Eye (tissue), 1 donor: Measurements from ENCODE around the gene TMEM87A.
"Not testable (repeated sequence)": the region's sequence is repeated elsewhere in the genome, so short reads cannot be mapped to it uniquely, and the experiment has no call there.

Experiments
- DNase-seq: peaks from one replicate; pipeline ENCODE4 v3.0.0-alpha.2; 2015

TMEM87A gene

GRCh38 chr15:42272939-42273899 is at the start of gene TMEM87A, which contains the start of gene GANC:
TMEM87A (minus strand) TSS chr15:42273433; CDS start chr15:42273398, 35 bp downstream.
GANC (plus strand) TSS chr15:42273201; CDS start chr15:42274482, 1,281 bp downstream.
- peak; percentile 99 for DNase-seq

- no peak for DNase-seq
Measured at GRCh38 chr15:42319206-42319605, 46.0 kb upstream of the TMEM87A start.

GRCh38 chr15:42316282-42316805 is 43.1 kb upstream of the TMEM87A start:
- not testable (repeated sequence) for DNase-seq

GRCh38 chr15:42315521-42315920 is 42.3 kb upstream of the TMEM87A start:
- no peak for DNase-seq

- DNase-seq = no peak
Measured at GRCh38 chr15:42314818-42315217, 41.6 kb upstream of the TMEM87A start.

- DNase-seq = no peak
Measured at GRCh38 chr15:42313463-42313862, 40.2 kb upstream of the TMEM87A start.

GRCh38 chr15:42306681-42307080 is 33.4 kb upstream of the TMEM87A start:
- no peak for DNase-seq

- DNase-seq = not testable (repeated sequence)
Measured at GRCh38 chr15:42301004-42301403, 27.8 kb upstream of the TMEM87A start.

GRCh38 chr15:42289166-42289565 is 15.9 kb upstream of the TMEM87A start:
- DNase-seq = no peak

GRCh38 chr15:42287931-42288330 is 14.7 kb upstream of the TMEM87A start:
- DNase-seq = no peak

- DNase-seq = no peak
Measured at GRCh38 chr15:42286445-42287029, 13.3 kb upstream of the TMEM87A start.

GRCh38 chr15:42285034-42285433 is 11.8 kb upstream of the TMEM87A start:
- no peak for DNase-seq

- DNase-seq = no peak
Measured at GRCh38 chr15:42284551-42284950, 11.3 kb upstream of the TMEM87A start.

- no peak for DNase-seq
Measured at GRCh38 chr15:42283671-42284070, 10.4 kb upstream of the TMEM87A start.

- DNase-seq = no peak
Measured at GRCh38 chr15:42282926-42283325, 9.7 kb upstream of the TMEM87A start.

- no peak for DNase-seq
Measured at GRCh38 chr15:42282344-42282743, 9.1 kb upstream of the TMEM87A start.

GRCh38 chr15:42279234-42279723 is 6.0 kb upstream of the TMEM87A start:
- no peak for DNase-seq

- DNase-seq = no peak
Measured at GRCh38 chr15:42276762-42277161, 3.5 kb upstream of the TMEM87A start.

- peak; percentile 2 for DNase-seq
Measured at GRCh38 chr15:42275780-42276391, 2.7 kb upstream of the TMEM87A start.

GRCh38 chr15:42274702-42274989 is 1.4 kb upstream of the TMEM87A start:
- no peak for DNase-seq

- peak; percentile 74 for DNase-seq
Measured at GRCh38 chr15:42273900-42274701, 868 bp upstream of the TMEM87A start.

GRCh38 chr15:42270996-42271395 is 2.2 kb downstream of the TMEM87A start:
- no peak for DNase-seq
